GM19452 (cell line): ENCODE results near the gene RAP1GAP2.
A peak's percentile ranks its signal among the peaks of the same experiment; 100 is the strongest.
"Not testable (repeated sequence)": the region's sequence is repeated elsewhere in the genome, so short reads cannot be mapped to it uniquely, and the experiment has no call there.

ENCODE experiments used
- ATAC-seq: cut with Tn5 transposase; IDR thresholded peaks from one replicate; pipeline ENCODE4 v1.9.1; 2021; ENCODE audit not compliant: unreplicated experiment

RAP1GAP2 gene

DNA sequence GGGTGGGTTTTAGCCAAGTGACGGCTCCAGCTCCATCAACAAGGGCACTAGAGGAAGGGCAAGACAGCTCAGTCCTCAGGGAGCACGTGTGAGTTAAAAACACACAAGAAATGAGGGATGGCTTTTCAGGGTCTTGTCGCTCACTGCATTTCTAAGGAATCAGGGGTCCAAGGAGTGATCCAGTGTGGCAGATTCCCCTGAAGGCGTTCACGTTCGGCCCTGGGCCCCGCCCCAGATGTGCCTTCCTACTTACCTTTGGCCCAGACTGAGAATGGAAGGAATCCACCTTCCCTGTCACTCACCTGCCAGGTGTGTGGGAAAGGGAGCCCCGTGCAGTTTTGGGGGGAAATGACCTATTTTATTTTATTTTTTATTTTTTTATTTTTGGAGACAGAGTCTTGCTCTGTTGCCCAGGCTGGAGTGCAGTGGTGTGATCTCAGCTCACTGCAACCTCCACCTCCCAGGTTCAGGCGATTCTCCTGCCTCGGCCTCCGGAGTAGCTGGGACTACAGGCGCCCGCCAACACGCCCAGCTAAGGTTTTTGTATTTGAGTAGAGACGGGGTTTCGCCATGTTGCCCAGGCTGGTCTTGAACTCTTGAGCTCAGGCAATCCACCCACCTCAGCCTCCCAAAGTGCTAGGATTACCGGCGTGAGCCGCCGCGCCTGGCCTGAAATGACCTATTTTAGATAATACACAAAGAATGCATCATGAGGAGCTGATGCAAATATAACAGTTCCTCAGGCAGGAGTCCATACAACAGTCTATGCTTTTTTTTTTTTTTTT is 195.3 kb downstream of the RAP1GAP2 start:
- not testable (repeated sequence) for ATAC-seq

DNA sequence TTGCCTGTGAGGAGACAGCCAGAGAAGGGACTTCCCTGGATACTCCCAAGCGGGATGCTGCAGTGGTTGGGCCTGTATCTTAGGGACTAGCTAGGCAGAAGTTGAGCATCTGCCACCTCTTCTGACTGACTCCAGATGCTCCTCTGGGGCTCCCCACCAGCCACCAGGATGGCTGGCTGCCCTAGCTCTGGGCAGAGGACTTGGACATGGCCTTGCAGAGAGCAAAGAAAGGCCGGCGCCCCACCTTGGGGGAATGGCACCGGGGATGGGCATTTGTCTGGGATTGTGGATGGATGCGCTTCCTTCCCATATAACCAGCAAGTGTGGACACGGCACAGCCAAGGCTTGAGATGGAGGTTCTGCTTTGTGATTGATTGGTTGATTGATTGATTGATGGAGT is 198.2 kb downstream of the RAP1GAP2 start:
- ATAC-seq = no peak

DNA sequence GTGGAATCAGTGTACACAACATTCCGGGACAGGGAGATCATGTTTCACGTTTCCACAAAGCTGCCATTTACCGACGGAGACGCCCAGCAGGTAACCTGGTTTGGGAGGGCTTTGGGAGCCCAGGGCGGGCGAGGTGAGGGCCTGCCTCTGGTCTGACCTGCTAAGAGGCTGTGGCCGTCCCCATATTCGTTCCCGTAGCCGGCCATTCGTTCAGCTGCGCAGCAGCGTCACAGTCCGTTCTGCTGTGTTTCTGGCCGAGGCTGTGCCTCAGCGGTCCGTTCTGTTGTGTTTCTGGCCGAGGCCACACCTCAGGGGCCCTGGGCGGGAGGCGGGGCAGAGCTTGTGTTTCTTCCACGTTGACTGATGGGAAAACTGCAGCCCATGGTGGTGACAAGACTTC is 199.1 kb downstream of the RAP1GAP2 start:
- no peak for ATAC-seq

DNA sequence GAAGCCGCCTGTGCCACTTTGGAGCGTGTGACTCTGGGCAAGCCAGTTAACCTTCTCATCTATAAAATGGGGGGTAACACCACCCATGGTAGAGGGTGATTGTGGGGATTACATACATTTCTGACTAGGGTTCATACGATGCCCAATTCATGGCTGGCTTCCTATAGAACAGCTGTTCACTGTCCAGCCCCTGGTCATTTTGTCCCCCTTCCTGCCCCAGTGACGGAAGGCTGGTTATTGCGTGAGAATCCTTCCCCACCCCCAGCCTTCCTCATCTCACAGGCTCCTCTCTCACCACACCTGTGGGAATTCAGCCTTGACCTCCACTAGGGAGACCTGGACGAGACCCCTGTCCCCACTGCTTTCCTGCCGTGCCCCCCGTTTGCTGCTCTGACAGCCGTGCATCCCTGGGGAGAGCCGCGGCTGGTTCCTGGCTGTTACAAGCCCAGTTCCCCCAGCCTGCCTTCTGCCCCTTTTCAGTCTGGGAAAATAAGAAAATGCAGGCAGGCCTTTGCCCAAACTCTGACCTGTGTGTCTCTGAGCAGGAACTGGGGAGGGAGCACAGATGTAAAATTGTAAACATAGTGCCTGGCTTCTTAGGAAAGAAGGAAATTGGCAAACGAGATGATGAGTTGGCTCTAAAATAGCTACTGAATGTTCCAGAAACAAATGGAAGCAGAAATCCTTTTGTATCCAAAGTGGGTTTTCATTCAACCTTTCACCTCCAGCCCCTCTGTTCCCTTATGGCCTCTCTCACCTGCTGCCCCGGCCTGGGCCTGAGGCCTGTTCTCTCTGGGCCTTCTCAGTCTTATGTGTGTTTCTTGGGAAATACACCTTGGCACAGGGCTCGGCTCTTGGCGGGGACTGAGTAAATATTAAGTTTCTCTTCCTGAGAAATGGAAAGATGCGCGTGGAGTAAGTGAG is 199.9 kb downstream of the RAP1GAP2 start:
- no peak for ATAC-seq

- no peak for ATAC-seq
These were observed 200.8 kb downstream of the RAP1GAP2 start for GRCh38 chr17:2996810-2997670.

- ATAC-seq = not testable (repeated sequence)
These were observed 202.2 kb downstream of the RAP1GAP2 start for GRCh38 chr17:2998469-2998901.

DNA sequence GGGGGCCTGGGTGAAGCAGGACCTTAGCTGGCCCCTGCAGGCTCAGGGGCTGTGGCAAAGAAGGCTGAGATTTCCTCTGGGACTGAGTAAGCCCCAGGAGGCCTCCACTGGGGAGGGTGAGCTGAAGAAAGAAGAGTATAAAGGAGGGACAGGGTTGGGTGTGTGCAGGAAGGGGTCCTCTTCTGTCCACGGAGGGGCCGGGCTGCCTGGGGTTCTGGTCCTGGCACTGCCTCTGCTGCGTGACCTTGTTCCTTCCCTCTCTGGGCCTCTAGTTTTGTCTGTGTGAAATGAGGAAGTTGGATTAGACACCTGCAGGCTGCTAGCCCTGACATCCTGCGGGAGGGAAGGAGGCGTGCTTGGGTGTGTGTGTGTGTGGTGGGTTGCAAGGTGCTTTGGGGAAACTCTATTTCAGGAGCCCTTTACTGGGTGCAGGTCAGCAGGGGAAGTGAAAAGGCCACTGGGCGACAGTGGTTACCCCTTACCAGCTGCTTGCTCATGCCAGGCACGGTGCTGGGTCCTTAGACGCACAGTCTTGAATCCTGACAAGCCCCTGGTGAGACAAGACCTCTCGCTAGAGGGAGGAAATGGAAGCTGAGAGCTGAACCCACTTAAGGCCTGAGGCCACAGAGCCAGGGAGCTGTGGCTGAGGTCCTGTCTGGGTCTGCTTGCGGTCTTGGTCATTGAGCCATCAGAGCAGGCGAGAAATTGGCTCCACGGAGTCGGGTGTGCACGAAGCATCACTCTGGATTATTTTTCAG is 206.5 kb downstream of the RAP1GAP2 start:
- peak; percentile 77 for ATAC-seq

DNA sequence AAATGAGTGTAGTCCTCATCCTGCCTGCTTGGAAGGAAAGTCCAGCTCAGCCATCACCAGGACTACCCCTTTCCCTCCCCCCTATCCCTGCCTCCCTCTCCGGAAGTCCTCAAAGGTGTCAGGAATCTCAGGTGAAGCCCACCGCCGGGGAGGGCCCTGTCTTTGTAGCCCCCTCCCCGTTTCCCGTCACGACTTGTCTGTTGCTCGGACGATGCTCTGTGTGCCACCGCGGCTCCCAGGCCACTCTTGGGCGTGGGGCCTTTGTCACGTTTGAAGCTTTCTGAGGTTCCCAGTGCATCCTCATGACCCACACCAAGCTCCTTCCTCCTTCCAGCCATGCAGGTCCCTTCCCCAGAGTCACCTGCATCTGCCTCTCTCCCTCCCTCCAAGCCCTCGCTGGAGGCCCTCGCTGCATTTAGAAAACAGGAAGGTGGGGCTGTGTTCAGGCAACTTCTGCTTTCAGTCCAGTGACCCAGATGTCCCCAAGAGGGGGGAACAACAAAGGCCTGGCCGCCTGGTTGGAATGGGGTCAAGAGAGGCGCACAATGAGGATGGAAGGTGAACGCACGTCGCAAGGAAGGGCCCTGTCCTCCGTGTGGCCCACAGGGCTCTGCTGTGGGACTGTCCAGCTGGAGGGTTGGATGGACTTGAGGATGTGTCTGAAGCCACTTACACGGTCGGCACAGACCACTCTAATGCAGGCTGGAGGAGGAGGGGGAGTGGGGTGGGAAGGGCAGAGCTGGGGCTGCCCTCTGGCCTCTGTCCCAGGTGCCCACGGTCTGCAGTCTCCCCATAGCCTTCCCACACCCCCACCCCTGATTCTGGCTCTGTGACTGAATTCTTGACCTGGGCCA is 207.3 kb downstream of the RAP1GAP2 start:
- ATAC-seq = no peak

GRCh38 chr17:3004150-3004801 is 208.0 kb downstream of the RAP1GAP2 start:
- no peak for ATAC-seq

GRCh38 chr17:3004925-3005324 is 208.7 kb downstream of the RAP1GAP2 start:
- ATAC-seq = no peak

- no peak for ATAC-seq
These were observed 209.5 kb downstream of the RAP1GAP2 start for GRCh38 chr17:3005696-3006095.

- no peak for ATAC-seq
These were observed 210.6 kb downstream of the RAP1GAP2 start for GRCh38 chr17:3006801-3007200.

DNA sequence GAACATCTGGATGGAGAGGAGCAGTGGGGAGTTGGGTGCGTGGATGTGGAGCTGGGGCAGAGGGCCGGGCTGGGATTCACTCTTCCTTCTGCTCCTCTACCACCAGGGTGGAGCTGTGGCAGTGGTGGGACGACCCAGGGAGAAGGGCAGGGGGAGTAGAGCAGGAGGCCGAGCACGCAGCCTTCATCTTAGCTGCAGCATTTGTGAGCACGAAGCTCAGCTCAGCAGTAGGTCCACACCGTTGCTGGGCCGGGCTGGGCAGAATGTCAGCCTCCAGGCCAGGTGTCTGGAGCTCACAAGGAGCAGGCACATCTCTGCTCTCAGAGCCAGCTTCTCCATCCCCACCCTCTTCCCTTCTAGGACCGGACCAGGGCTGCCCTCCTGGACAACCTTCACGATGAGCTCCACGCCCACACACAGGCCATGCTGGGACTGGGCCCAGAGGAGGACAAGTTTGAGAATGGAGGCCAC is 211.4 kb downstream of the RAP1GAP2 start:
- no peak for ATAC-seq

DNA sequence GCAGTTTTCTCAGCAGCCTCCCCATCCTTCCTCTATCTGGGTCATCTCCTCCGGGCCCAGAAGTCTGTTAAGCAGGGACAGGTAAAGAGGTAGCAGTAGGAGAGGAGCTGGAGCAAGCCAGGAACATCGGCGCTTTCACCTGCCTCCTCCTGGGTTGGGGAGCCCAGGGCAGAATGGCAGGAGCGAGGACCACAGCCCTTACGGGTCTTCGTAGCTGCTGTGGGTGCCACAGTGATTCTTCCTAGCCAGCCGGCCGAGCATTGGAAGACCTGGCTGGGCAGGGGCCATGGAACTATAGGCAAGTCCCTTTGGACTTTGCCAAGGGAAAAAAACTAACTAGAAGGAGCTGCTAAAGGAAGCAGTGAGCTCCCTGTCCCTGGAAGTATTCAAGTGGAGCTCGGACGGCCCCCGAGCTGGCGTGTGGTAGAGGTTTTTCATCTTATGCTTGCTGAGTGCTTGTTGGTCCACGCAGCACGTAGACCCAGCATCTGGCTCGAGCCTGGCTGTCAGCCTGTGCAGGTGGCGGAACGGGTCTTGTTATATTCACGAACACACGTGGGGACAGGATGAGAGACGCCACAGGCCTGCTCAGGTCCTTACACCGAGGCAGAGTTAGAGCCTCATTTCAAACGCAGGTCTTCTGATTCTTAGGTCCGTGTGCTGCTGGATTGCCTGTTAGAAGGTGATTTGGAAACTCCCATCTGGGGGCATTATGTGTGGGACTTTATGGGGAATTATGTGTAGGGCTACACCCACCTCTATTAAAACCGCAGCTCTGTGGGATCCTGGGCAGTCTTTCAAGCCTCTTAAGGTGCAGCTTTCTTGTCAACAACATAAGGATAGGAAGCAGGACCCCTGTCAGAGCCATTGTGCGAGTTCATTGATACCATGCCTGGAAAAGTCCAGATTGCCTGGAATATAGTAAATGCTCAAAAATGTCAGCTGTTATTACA is 212.4 kb downstream of the RAP1GAP2 start:
- no peak for ATAC-seq

GRCh38 chr17:3009411-3009920 is 213.2 kb downstream of the RAP1GAP2 start:
- no peak for ATAC-seq

GRCh38 chr17:3011891-3012290 is 215.7 kb downstream of the RAP1GAP2 start:
- no peak for ATAC-seq

DNA sequence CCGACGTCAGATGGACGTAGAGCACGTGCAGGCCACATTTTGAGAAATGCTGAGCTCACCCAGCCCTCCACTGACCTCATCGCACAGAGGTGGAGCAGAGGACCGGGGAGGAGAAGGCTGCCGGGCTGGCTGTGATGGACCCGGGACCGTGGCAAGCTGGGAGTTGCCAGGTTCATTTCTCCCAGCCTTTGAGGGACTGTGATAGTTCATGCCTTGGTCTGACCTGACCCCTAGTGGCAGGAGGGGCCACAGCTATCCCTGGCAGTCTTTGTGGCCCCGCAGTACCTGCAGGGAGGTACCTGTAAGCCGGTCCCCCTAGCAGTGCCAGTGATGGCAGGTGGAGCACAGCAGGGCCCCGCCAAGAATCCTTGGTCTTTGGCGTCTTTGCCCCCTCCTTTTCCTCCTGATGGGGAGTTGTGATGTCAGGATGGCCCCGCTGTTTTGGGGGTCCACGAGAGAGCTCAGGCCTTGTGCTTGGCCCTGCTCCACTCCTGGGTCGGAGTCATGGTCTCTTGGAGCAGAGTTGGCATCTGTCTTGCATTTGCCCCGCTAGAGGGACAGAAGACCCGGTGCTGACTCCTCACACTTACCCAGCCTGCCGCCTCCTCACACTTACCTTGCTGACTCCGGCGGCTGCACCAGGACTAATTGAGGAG is 216.8 kb downstream of the RAP1GAP2 start:
- ATAC-seq = no peak
